HCT116 (cell line): ENCODE measurements around the gene TRIM14. TPM values are rescaled to one million over a fixed set of nuclear protein-coding genes. Genes with fewer than 3 reads are reported as not detected.

Experiments
- ATAC-seq: fragments of 200-7000 bp; cut with Tn5 transposase; 2 replicates; pipeline ENCODE4 v1.9.1; 2020; ENCODE audit warnings: mild to moderate bottlenecking, moderate library complexity
- BruUV-seq: library from RNA; stranded (reverse); fragments of 400-500 nt; replicated peaks from 2 replicates; lab custom pipeline; 2021; lab: Mats Ljungman, UMichigan
- CTCF ChIA-PET: fragments of 300-600 bp; sonication (Branson Sonifier 250); formaldehyde crosslinking; loops from one replicate; lab custom pipeline; 2021; ENCODE audit warnings: antibody characterized with exemption; lab: Charles Lee
- POLR2A ChIA-PET: fragments of 300-600, 350-600 bp; sonication (Branson Sonifier 250); formaldehyde crosslinking; loops from one replicate; lab custom pipeline; 2021; ENCODE audit warnings: antibody characterized with exemption; lab: Charles Lee
- RAD21 ChIA-PET, 2 experiments: fragments of 300-600 bp; sonication (Branson Sonifier 250); formaldehyde crosslinking; loops; one replicate each; lab custom pipeline; 2023; ENCODE audit warnings: low total read pairs in 2 of 2; ENCODE audit not compliant: uncharacterized antibody in 2 of 2, unreplicated experiment in 2 of 2, low non-redundant PET in 1 of 2; lab: Charles Lee
- DNase-seq: peaks from one replicate; pipeline ENCODE4 v3.0.0-alpha.2; 2010; ENCODE audit warnings: low read depth, low spot score
- H2AFZ ChIP-seq: fragments of 200-600 bp; shearing (Covaris generic), sonication (generic); 2 replicates; pipeline ENCODE4 v1.6.1; 2017; ENCODE audit warnings: low read depth, mixed run types, mixed read lengths, antibody characterized with exemption, low read length; ENCODE audit not compliant: poor library complexity, severe bottlenecking
- H3K27ac ChIP-seq: 2 replicates; pipeline ENCODE4 v1.5.1; 2012; ENCODE audit warnings: low read depth, low read length
- H3K27me3 ChIP-seq: fragments of 200-600 bp; sonication (generic); 2 replicates; pipeline ENCODE4 v1.6.1; 2016; ENCODE audit warnings: mixed run types, low read length, mixed read lengths; ENCODE audit not compliant: insufficient read depth
- H3K36me3 ChIP-seq, 2 experiments: fragments of 200-500 bp in 1 of 2; fragments of 200-600 bp in 1 of 2; sonication (Bioruptor generic) in 1 of 2; sonication (generic) in 1 of 2; 2 replicates each; pipeline versions ENCODE4 v1.5.1 to v1.6.1; 2014 to 2016; ENCODE audit warnings: low read length in 2 of 2, inconsistent platforms in 1 of 2, mixed read lengths in 1 of 2, mixed run types in 1 of 2; ENCODE audit not compliant: insufficient read depth in 2 of 2, control insufficient read depth in 1 of 2
- H3K4me1 ChIP-seq, 2 experiments: fragments of 200-600 bp in 1 of 2; sonication (generic) in 1 of 2; 2 replicates each; pipeline versions ENCODE4 v1.5.1 to v1.6.1; 2012 to 2017; ENCODE audit warnings: low read length in 2 of 2, inconsistent platforms in 1 of 2, mild to moderate bottlenecking in 1 of 2, mixed read lengths in 1 of 2, mixed run types in 1 of 2, moderate library complexity in 1 of 2; ENCODE audit not compliant: insufficient read depth in 2 of 2, control insufficient read depth in 1 of 2
- H3K4me2 ChIP-seq: fragments of 200-600 bp; sonication (generic); 2 replicates; pipeline ENCODE4 v1.6.1; 2017; ENCODE audit warnings: mixed run types, low read length, mixed read lengths
- H3K4me3 ChIP-seq, 2 experiments: fragments of 200-600 bp in 1 of 2; sonication (generic) in 1 of 2; replicated peaks in 1 of 2; 2 replicates each; pipeline ENCODE4 v1.5.1; 2011 to 2016; ENCODE audit warnings: low read length in 2 of 2, control low read depth in 1 of 2, low read depth in 1 of 2, mild to moderate bottlenecking in 1 of 2, mixed read lengths in 1 of 2, mixed run types in 1 of 2
- H3K79me2 ChIP-seq: fragments of 200-600 bp; sonication (generic); 2 replicates; pipeline ENCODE4 v1.6.1; 2017; ENCODE audit warnings: mild to moderate bottlenecking, mixed run types, low read length, moderate library complexity, mixed read lengths; ENCODE audit not compliant: insufficient read depth
- H3K9ac ChIP-seq: fragments of 200-600 bp; sonication (generic); 2 replicates; pipeline ENCODE4 v1.6.1; 2016; ENCODE audit warnings: low read length, mixed read lengths
- H3K9me2 ChIP-seq: fragments of 200-600 bp; sonication (generic), shearing (Covaris generic); 2 replicates; pipeline ENCODE4 v1.6.1; 2017; ENCODE audit warnings: mixed run types, mild to moderate bottlenecking, moderate library complexity; ENCODE audit not compliant: insufficient read depth
- H3K9me3 ChIP-seq, 2 experiments: fragments of 200-500 bp in 1 of 2; fragments of 200-600 bp in 1 of 2; sonication (Bioruptor generic) in 1 of 2; sonication (generic) in 1 of 2; 2 replicates each; pipeline ENCODE4 v1.6.1; 2014 to 2017; ENCODE audit warnings: low read length in 2 of 2, mixed read lengths in 2 of 2, inconsistent platforms in 1 of 2, low read depth in 1 of 2, mild to moderate bottlenecking in 1 of 2, mixed run types in 1 of 2, moderate library complexity in 1 of 2; ENCODE audit not compliant: control insufficient read depth in 1 of 2, insufficient read depth in 1 of 2
- H4K20me1 ChIP-seq: fragments of 200-600 bp; sonication (generic), shearing (Covaris generic); 2 replicates; pipeline ENCODE4 v1.6.1; 2017; ENCODE audit warnings: mixed run types, mild to moderate bottlenecking, moderate library complexity; ENCODE audit not compliant: insufficient read depth
- CEBPB ChIP-seq: IDR thresholded peaks from 2 replicates; pipeline ENCODE4 v1.6.1; 2012; ENCODE audit warnings: low read depth
- CTCF ChIP-seq, 3 experiments: fragments of 200-600 bp in 1 of 3; sonication (generic) in 1 of 3; IDR thresholded peaks in 2 of 3; conservative IDR thresholded peaks in 1 of 3; 2 replicates each; pipeline ENCODE4 v1.5.1; 2012 to 2017; ENCODE audit warnings: low read depth in 2 of 3, low read length in 2 of 3, antibody characterized with exemption in 1 of 3, borderline replicate concordance in 1 of 3, control low read depth in 1 of 3, mild to moderate bottlenecking in 1 of 3, mixed read lengths in 1 of 3, mixed run types in 1 of 3, moderate library complexity in 1 of 3; ENCODE audit not compliant: insufficient read depth in 1 of 3
- JUND ChIP-seq: IDR thresholded peaks from 2 replicates; pipeline ENCODE4 v1.6.1; 2012
- POLR2AphosphoS5 ChIP-seq: IDR thresholded peaks from 2 replicates; pipeline ENCODE4 v1.6.1; 2011; ENCODE audit warnings: mild to moderate bottlenecking, low read depth, low read length, moderate library complexity
- TCF7L2 ChIP-seq: IDR thresholded peaks from 2 replicates; pipeline ENCODE4 v1.7.0; 2011; ENCODE audit warnings: borderline replicate concordance, inconsistent platforms; ENCODE audit not compliant: insufficient read depth, insufficient read length; ENCODE audit errors: extremely low read depth
- intact Hi-C: fragments of 100-400 bp; cut with micrococcal nuclease; formaldehyde crosslinking; loops from 2 replicates; pipeline ENCODE4 v1.10.0; 2022
- total RNA-seq: library from RNA; stranded (reverse); gene quantifications from one replicate; pipeline ENCODE4 v1.2.1, GENCODE V29; 2021; ENCODE audit not compliant: unreplicated experiment

Gene TRIM14
- total RNA-seq, 1 experiment from 2014 or later = 24.4 TPM

DNA sequence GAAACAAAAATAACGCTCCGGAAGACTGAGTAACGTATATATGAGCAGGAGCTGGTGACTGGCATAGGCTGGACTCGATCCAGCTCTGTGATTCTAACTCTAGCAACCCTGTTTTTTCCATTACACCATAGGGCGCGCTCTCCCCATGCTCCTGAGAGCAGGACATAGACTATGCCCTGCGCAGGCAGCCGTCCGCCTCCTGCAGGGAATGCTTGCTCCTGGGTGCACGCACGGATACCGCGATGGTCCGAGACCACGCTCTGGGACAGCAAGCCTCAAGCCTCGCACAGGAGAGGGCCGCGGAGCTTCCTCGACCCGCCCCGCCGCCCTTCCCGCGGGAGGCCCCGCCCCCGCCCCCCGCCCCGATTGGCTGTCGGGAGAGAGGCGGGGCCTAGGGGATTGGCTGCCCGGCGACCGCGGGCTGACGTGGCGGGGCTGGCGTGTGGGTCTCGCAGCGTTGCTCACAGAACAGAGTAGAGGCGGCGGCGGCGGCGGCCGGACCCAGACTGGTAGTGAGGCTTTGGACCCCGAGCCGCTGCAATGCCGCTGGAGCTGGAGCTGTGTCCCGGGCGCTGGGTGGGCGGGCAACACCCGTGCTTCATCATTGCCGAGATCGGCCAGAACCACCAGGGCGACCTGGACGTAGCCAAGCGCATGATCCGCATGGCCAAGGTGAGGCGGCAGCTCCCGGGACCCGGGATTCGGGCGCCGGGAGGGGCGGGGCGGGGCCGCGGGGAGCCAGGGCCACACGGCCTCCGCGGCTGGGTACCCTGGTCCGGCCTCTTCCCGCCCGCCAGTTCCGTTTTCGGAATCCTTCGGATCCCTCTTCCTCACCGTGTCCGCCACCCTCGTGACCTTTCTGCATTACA, 62.5 kb downstream of the TRIM14 start, which contains the start of gene NANS (continued):
- TF ChIP-seq CTCF (IDR thresholded peaks at IDR 0.05 in 2 of 3, conservative IDR thresholded peaks at IDR 0.05 in 1 of 3; ENCODE audit: borderline replicate concordance in 1 of 3, insufficient read depth in 1 of 3, low read depth in 2 of 3, low read length in 2 of 3) (no peak), CEBPB (no peak), JUND (peak; percentile 9; the same call in 1 of the 2 replicates)

DNA sequence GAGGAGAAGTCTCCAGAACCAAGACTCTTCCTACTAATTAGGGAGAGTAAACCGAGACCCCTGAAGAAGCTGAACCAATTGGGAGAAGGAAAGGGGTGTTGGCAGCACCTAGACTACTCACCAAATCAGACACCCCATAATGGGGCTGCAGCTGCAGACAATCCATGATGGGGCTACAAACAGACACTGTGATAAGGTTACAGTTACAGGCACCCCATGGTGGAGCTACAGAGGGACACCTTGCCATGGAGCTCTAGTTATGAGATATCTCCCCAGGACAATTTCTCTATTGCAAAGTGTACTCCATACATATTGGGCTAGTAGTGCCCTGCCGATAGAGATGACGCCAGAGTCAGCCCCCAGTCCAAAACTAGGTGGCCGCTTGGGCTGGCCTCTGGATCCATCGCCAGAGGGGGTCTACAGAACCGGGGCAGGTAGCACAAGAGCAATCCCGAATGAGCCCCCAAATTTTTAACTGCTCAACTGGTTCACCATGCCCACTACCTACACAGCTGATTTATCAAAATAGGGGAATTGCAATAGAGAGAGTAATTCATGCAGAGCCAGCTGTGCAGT, 64.6 kb downstream of the TRIM14 start:
- Histone ChIP-seq H3K79me2 (peaks cover 80% of the 10 kb centered on the region), H3K4me2 (no peak overlapping the region), H3K36me3 (peaks cover 12 to 26% of the 10 kb centered on the region in 2 experiments; a peak in 2 of 4 replicates), H3K27ac (no peak overlapping the region; the same call in 1 of the 2 replicates), H3K9me3 (no peaks in the 10 kb centered on the region), H3K9me2 (no peaks in the 10 kb centered on the region), H3K27me3 (no peaks in the 10 kb centered on the region), H3K4me1 (peaks cover 9 to 33% of the 10 kb centered on the region in 2 experiments; a peak in 3 of 4 replicates), H2AFZ (no peak overlapping the region), H4K20me1 (no peaks in the 10 kb centered on the region), H3K4me3 (no peak overlapping the region), H3K9ac (no peak overlapping the region)
- ChIA-PET POLR2A (no interaction called here), RAD21 (no interaction called here), CTCF (interaction anchor here (1.0 to 1.3 kb wide), 3 partner anchors 9 to 132 kb away, joined by 3 to 6 read pairs (median 4); partner anchors contain the start of gene TRMO)
- TF ChIP-seq POLR2AphosphoS5 = peak; percentile 61
- no peak for TF ChIP-seq TCF7L2
- ATAC-seq = no peak
- intact Hi-C loops = no loop called here
- no peak for DNase-seq
- BruUV-seq = no TSS peak
